SK-N-SH (cell line): ENCODE measurements around the gene THOP1. TPM values are rescaled to one million over a fixed set of nuclear protein-coding genes. Genes with fewer than 3 reads are reported as not detected.

Experiments used
- CTCF ChIA-PET: fragments of 300-600, 350-600 bp; formaldehyde crosslinking; extraction: SDS; loops from one replicate; lab custom pipeline; 2021; lab: Yijun Ruan, JAX
- POLR2A ChIA-PET: fragments of 350-600 bp; sonication (Branson Sonifier 250); formaldehyde crosslinking; extraction: SDS; loops from one replicate; lab custom pipeline; 2020; ENCODE audit warnings: antibody characterized with exemption, inconsistent platforms; lab: Yijun Ruan, JAX
- DNase-seq: peaks from one replicate; pipeline ENCODE4 v3.0.0; 2012
- H2AFZ ChIP-seq: fragments of 200-600 bp; sonication (generic); 2 replicates; pipeline ENCODE4 v1.8.1; 2016; ENCODE audit warnings: antibody characterized with exemption, mild to moderate bottlenecking, low read depth
- H3F3A ChIP-seq: fragments of 200-600 bp; sonication (generic); replicated peaks from 2 replicates; pipeline ENCODE3; 2016; ENCODE audit warnings: antibody characterized with exemption, mild to moderate bottlenecking; ENCODE audit not compliant: insufficient read depth
- H3K27ac ChIP-seq, 2 experiments: fragments of 200-500 bp in 1 of 2; fragments of 200-600 bp in 1 of 2; sonication (Bioruptor generic) in 1 of 2; sonication (generic), shearing (Covaris generic) in 1 of 2; 2 replicates each; pipeline versions ENCODE4 v1.5.1 to v1.6.1; 2014 to 2016; ENCODE audit warnings: low read depth in 2 of 2, inconsistent platforms in 1 of 2, low read length in 1 of 2, mild to moderate bottlenecking in 1 of 2, mixed read lengths in 1 of 2
- H3K27me3 ChIP-seq: fragments of 200-600 bp; sonication (generic), shearing (Covaris generic); 2 replicates; pipeline ENCODE4 v1.6.1; 2016; ENCODE audit warnings: mixed run types; ENCODE audit not compliant: insufficient read depth
- H3K36me3 ChIP-seq, 2 experiments: fragments of 200-500 bp in 1 of 2; fragments of 200-600 bp in 1 of 2; sonication (Bioruptor generic) in 1 of 2; sonication (generic) in 1 of 2; replicated peaks in 1 of 2; 2 replicates each; pipeline versions ENCODE3 to v1.5.1; 2014 to 2016; ENCODE audit warnings: low read length in 1 of 2, mild to moderate bottlenecking in 1 of 2; ENCODE audit not compliant: insufficient read depth in 2 of 2, control insufficient read depth in 1 of 2
- H3K4me1 ChIP-seq, 2 experiments: fragments of 200-500 bp in 1 of 2; fragments of 200-600 bp in 1 of 2; sonication (Bioruptor generic) in 1 of 2; sonication (generic), shearing (Covaris generic) in 1 of 2; 2 replicates each; pipeline versions ENCODE4 v1.5.1 to v1.6.1; 2014 to 2016; ENCODE audit warnings: low read depth in 1 of 2, low read length in 1 of 2, mixed run types in 1 of 2; ENCODE audit not compliant: insufficient read depth in 2 of 2, control insufficient read depth in 1 of 2
- H3K4me2 ChIP-seq: fragments of 200-600 bp; sonication (generic), shearing (Covaris generic); 2 replicates; pipeline ENCODE4 v1.6.1; 2017; ENCODE audit warnings: mixed run types
- H3K4me3 ChIP-seq, 2 experiments: fragments of 200-500 bp in 1 of 2; fragments of 200-600 bp in 1 of 2; sonication (Bioruptor generic) in 1 of 2; sonication (generic), shearing (Covaris generic) in 1 of 2; 2 replicates each; pipeline versions ENCODE4 v1.5.1 to v1.8.1; 2014 to 2016; ENCODE audit warnings: low read depth in 2 of 2, inconsistent platforms in 1 of 2, low read length in 1 of 2, mild to moderate bottlenecking in 1 of 2, mixed read lengths in 1 of 2, moderate library complexity in 1 of 2
- H3K79me2 ChIP-seq: fragments of 200-600 bp; sonication (generic); 2 replicates; pipeline ENCODE4 v1.8.1; 2017; ENCODE audit warnings: mild to moderate bottlenecking; ENCODE audit not compliant: insufficient read depth
- H3K9ac ChIP-seq: fragments of 200-600 bp; sonication (generic); 2 replicates; pipeline ENCODE4 v1.6.1; 2017; ENCODE audit warnings: mixed run types
- H3K9me2 ChIP-seq: fragments of 200-600 bp; sonication (generic); 2 replicates; pipeline ENCODE4 v1.6.1; 2017; ENCODE audit warnings: mixed run types
- H3K9me3 ChIP-seq: fragments of 200-600 bp; sonication (generic); 2 replicates; pipeline ENCODE4 v1.6.1; 2017; ENCODE audit warnings: mixed run types, mild to moderate bottlenecking, moderate library complexity
- H4K20me1 ChIP-seq: fragments of 200-600 bp; sonication (generic); 2 replicates; pipeline ENCODE4 v1.6.1; 2017; ENCODE audit warnings: mild to moderate bottlenecking, mixed run types; ENCODE audit not compliant: insufficient read depth
- CHD2 ChIP-seq: fragments of 150-350 bp; IDR thresholded peaks from 2 replicates; pipeline ENCODE4 v1.6.1; 2018; ENCODE audit warnings: low read length; ENCODE audit not compliant: partially characterized antibody
- CTCF ChIP-seq: fragments of 200-600 bp; sonication (generic); IDR thresholded peaks from 2 replicates; pipeline ENCODE4 v1.6.1; 2017; ENCODE audit warnings: antibody characterized with exemption, mild to moderate bottlenecking, moderate library complexity
- ELF1 ChIP-seq: IDR thresholded peaks from 2 replicates; pipeline ENCODE4 v1.4.0; 2012
- FOSL2 ChIP-seq: IDR thresholded peaks from 2 replicates; pipeline ENCODE4 v1.4.0; 2012; ENCODE audit warnings: low read depth, mild to moderate bottlenecking, moderate library complexity, borderline replicate concordance
- FOXJ3 ChIP-seq: sonication (generic); formaldehyde crosslinking; IDR thresholded peaks from 2 replicates; pipeline ENCODE4 v1.5.1; 2020; ENCODE audit warnings: mild to moderate bottlenecking, missing genetic modification reagents
- FOXM1 ChIP-seq: IDR thresholded peaks from 2 replicates; pipeline ENCODE4 v1.4.0; 2012; ENCODE audit warnings: low read depth, mild to moderate bottlenecking
- GABPA ChIP-seq: IDR thresholded peaks from 2 replicates; pipeline ENCODE4 v1.4.0; 2012; ENCODE audit warnings: low read depth, mild to moderate bottlenecking
- JUND ChIP-seq: IDR thresholded peaks from 2 replicates; pipeline ENCODE4 v1.4.0; 2012
- MAX ChIP-seq: IDR thresholded peaks from 2 replicates; pipeline ENCODE4 v1.4.0; 2012; ENCODE audit warnings: low read depth
- PBX3 ChIP-seq: IDR thresholded peaks from 2 replicates; pipeline ENCODE4; 2012
- POLR2AphosphoS5 ChIP-seq: IDR thresholded peaks from 2 replicates; pipeline ENCODE4 v1.6.1; 2012; ENCODE audit warnings: low read depth, low read length
- RCOR1 ChIP-seq: fragments of 150-350 bp; IDR thresholded peaks from 2 replicates; pipeline ENCODE4 v1.6.1; 2017; ENCODE audit warnings: antibody characterized with exemption, low read length
- RFX5 ChIP-seq: IDR thresholded peaks from 2 replicates; pipeline ENCODE4 v1.6.1; 2012; ENCODE audit warnings: mild to moderate bottlenecking, improper control_type of control experiment, low read length
- RXRA ChIP-seq: IDR thresholded peaks from 2 replicates; pipeline ENCODE4 v1.4.0; 2012; ENCODE audit warnings: low read depth, mild to moderate bottlenecking, borderline replicate concordance
- TAF1 ChIP-seq: IDR thresholded peaks from 2 replicates; pipeline ENCODE4 v1.6.1; 2012; ENCODE audit warnings: low read depth, mild to moderate bottlenecking, low read length, moderate library complexity, borderline replicate concordance
- TCF12 ChIP-seq: IDR thresholded peaks from 2 replicates; pipeline ENCODE4 v1.4.0; 2012
- TEAD4 ChIP-seq: IDR thresholded peaks from 2 replicates; pipeline ENCODE4 v1.4.0; 2012; ENCODE audit warnings: mild to moderate bottlenecking, borderline replicate concordance; ENCODE audit not compliant: insufficient read depth
- USF2 ChIP-seq: fragments of 150-350 bp; IDR thresholded peaks from 2 replicates; pipeline ENCODE4 v1.6.1; 2017; ENCODE audit warnings: antibody characterized with exemption, low read length, low read depth, borderline replicate concordance
- ZBTB33 ChIP-seq: IDR thresholded peaks from 2 replicates; pipeline ENCODE4 v1.4.0; 2012; ENCODE audit warnings: low read depth, borderline replicate concordance
- WGBS: methylation state at CpG from one replicate; pipeline ENCODE4 v1.1.6; 2017; ENCODE audit warnings: low lambda C conversion rate; 5-methylcytosine and 5-hydroxymethylcytosine counted together
- polyA plus RNA-seq, 3 experiments: library from polyadenylated mRNA; depleted of rRNA; stranded (reverse); fragments of >200 nt; gene quantifications; 2 replicates each; pipeline ENCODE4 v1.2.3, GENCODE V29; 2012

THOP1 gene
- polyA plus RNA-seq, 1 of the 3 experiments (the other 2 are of a cell fraction): 138 TPM

- H3K36me3 ChIP-seq: peaks cover 0 to 2% of the 10 kb centered on the region in 2 experiments
- H3K9me2 ChIP-seq: no peaks in the 10 kb centered on the region
- H3K9me3 ChIP-seq: no peaks in the 10 kb centered on the region
- no peak overlapping the region for H3K4me2 ChIP-seq
- POLR2A ChIA-PET: no interaction called here
- DNase-seq: no peak
- H3K4me3 ChIP-seq: no peak overlapping the region
- H3K79me2 ChIP-seq: peaks cover 87% of the 10 kb centered on the region
- no peaks in the 10 kb centered on the region for H3F3A ChIP-seq
- H3K27ac ChIP-seq: no peak overlapping the region
- peaks cover 83% of the 10 kb centered on the region for H4K20me1 ChIP-seq
- no peaks in the 10 kb centered on the region for H3K27me3 ChIP-seq
- CTCF ChIA-PET: interaction anchor here (1.3 kb wide), 1 partner anchor 127 kb away, joined by 3 read pairs; no protein-coding TSS in a partner anchor
- H2AFZ ChIP-seq: no peak overlapping the region
- WGBS: 92% methylated on average over 20 of the region's 29 CpGs
- H3K9ac ChIP-seq: no peak overlapping the region
- TF ChIP-seq PBX3 (no peak), TAF1 (no peak), CHD2 (no peak), FOXJ3 (CRISPR knock-in tag) (no peak), JUND (no peak), TCF12 (no peak), RXRA (no peak), GABPA (no peak), ELF1 (no peak), RFX5 (no peak), TEAD4 (no peak), RCOR1 (no peak), FOSL2 (no peak), FOXM1 (no peak), MAX (no peak), CTCF (no peak), ZBTB33 (no peak), USF2 (no peak), POLR2AphosphoS5 (no peak)
- no peaks in the 10 kb centered on the region; a peak in 1 of 4 replicates for H3K4me1 ChIP-seq
These were observed 9.5 kb upstream of the THOP1 start for GRCh38 chr19:2775556-2776430.
